BE2C (cell line): ENCODE measurements around the gene PABPC4L.

Experiments
- DNase-seq: peaks from one replicate; pipeline ENCODE4 v3.0.0-alpha.2; 2020
- H3K27me3 ChIP-seq: fragments of 250-450 bp; sonication (Bioruptor Pico); 2 replicates; pipeline ENCODE4 v1.5.1; 2020; ENCODE audit warnings: mild to moderate bottlenecking
- H3K36me3 ChIP-seq: fragments of 250-450 bp; sonication (Bioruptor Pico); 2 replicates; pipeline ENCODE4 v1.5.1; 2020; ENCODE audit warnings: mild to moderate bottlenecking
- H3K4me1 ChIP-seq: fragments of 250-450 bp; sonication (Bioruptor Pico); 2 replicates; pipeline ENCODE4 v1.5.1; 2020
- H3K4me3 ChIP-seq: 2 replicates; pipeline ENCODE4 v1.5.1; 2011; ENCODE audit warnings: low read depth, low read length
- H3K9me3 ChIP-seq: fragments of 250-450 bp; sonication (Bioruptor Pico); 2 replicates; pipeline ENCODE4 v1.5.1; 2020
- CTCF ChIP-seq: IDR thresholded peaks from 2 replicates; pipeline ENCODE4 v1.5.1; 2012; ENCODE audit warnings: mild to moderate bottlenecking, low read depth, low read length

PABPC4L gene

DNA sequence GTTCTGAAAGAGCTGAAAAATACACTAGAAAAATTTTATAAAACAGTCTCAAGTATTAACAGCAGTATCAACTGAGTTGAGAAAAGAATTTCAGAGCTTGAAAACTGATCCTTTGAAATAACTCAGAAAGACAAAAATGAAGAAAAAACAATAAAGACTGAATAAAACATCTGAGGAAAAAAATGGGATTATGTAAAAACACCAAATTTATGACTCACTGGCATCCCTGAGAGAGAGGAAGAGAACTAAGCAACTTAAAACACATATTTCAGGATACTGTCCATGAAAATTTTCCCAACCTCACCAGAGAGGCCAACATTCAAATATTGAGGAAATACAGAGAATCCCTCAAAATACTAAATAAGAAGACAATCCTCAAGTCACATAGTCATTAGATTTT is 22.9 kb downstream of the PABPC4L start:
- Histone ChIP-seq H3K9me3 (no peaks in the 10 kb centered on the region), H3K27me3 (no peaks in the 10 kb centered on the region), H3K4me1 (no peaks in the 10 kb centered on the region), H3K4me3 (no peak overlapping the region), H3K36me3 (no peaks in the 10 kb centered on the region)
- no peak for DNase-seq
- no peak for TF ChIP-seq CTCF

DNA sequence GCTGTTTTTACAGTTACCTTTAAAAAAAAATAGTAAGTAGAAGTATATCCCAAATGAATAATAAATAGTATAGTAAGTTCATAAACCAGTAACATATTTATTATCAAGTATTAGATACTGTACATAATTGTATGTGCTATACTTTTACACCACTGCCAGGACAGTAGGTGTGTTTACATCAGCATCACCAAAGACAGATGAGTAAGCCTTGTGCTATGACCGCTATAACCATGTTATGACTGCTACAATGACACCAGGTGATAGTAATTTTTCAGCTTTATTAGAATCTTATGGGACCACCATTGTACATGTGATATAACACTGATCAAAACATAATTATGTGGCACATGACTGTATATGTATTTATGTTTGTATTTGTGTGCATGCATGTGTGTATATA is 27.3 kb downstream of the PABPC4L start:
- H3K36me3 ChIP-seq, result no peaks in the 10 kb centered on the region
- DNase-seq, result no peak
- TF ChIP-seq CTCF, result no peak

GRCh38 chr4:134160211-134160610 is 41.4 kb downstream of the PABPC4L start:
- Histone ChIP-seq H3K36me3 (no peaks in the 10 kb centered on the region), H3K4me1 (no peaks in the 10 kb centered on the region), H3K4me3 (no peak overlapping the region), H3K9me3 (no peaks in the 10 kb centered on the region), H3K27me3 (no peaks in the 10 kb centered on the region)
- no peak for TF ChIP-seq CTCF
- no peak for DNase-seq

More for the DNA sequence above, 27.3 kb downstream of the PABPC4L start:
- Histone ChIP-seq H3K4me1 (no peaks in the 10 kb centered on the region), H3K4me3 (no peak overlapping the region), H3K9me3 (no peaks in the 10 kb centered on the region; the same call in 1 of the 2 replicates), H3K27me3 (no peaks in the 10 kb centered on the region)

DNA sequence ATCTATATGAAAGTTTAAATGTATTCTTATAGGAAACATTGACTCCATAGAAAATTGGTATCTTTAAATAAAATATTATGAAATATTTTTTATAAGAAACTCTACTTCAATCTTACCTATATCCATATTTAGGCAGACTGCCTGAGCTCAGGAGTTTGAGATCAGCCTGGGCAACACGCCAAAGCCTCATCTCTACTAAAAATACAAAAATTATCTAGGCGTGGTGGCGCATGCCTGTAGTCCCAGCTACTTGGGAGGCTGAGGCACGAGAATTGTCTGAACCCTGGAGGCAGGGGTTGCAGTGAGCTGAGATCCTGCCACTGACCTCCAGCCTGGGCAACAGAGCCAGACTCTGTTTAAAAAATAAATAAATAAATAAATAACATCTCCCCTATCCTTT is 47.5 kb downstream of the PABPC4L start:
- TF ChIP-seq CTCF, result no peak
- no peak for DNase-seq
- H3K27me3 ChIP-seq, result no peaks in the 10 kb centered on the region
- no peaks in the 10 kb centered on the region for H3K36me3 ChIP-seq
- no peaks in the 10 kb centered on the region for H3K9me3 ChIP-seq
- no peaks in the 10 kb centered on the region for H3K4me1 ChIP-seq
- H3K4me3 ChIP-seq, result no peak overlapping the region

GRCh38 chr4:134147941-134148340 is 53.6 kb downstream of the PABPC4L start:
- no peaks in the 10 kb centered on the region for H3K36me3 ChIP-seq
- TF ChIP-seq CTCF, result no peak
- H3K27me3 ChIP-seq, result no peaks in the 10 kb centered on the region
- H3K4me3 ChIP-seq, result no peak overlapping the region
- no peaks in the 10 kb centered on the region for H3K9me3 ChIP-seq
- DNase-seq, result no peak
- no peaks in the 10 kb centered on the region; the same call in 1 of the 2 replicates for H3K4me1 ChIP-seq
